Measurements from ENCODE around the gene NAGPA. TPM values are rescaled to one million over a fixed set of nuclear protein-coding genes. Genes with fewer than 3 reads are reported as not detected.

Gene NAGPA
- total and polyA plus RNA-seq, 2 of the 13 experiments (the other 11 are each of a cell fraction or from before 2014, with no cell fraction given), result 27.1 to 60.3 TPM

DNA sequence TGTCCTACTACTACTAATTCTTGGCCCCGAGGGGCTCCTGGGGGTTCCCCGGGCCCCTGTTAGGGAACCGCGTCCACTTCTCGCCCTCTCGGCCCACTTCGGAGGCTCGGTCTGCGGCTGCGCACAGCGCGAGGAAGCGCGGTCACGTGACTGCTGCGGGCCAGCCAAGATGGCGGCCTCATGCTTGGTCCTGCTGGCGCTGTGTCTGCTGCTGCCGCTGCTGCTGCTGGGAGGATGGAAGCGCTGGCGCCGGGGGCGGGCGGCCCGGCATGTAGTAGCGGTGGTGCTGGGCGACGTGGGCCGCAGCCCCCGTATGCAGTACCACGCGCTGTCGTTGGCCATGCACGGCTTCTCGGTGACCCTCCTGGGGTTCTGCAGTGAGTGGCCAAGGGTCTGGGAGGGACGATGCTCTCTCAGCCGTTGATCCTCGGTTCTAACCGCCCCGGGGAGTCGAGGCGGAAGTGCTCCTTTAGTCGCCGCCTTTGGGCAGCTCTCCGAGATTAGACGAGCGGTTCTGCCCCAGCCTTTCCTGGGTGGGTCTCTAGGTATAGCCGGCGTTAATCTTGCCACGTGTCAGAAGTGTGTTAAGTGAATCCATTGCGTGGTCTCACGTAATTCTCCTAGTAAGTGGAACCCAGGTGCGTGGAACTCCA, 38.1 kb upstream of the NAGPA start, which contains the start of gene ALG1 (continued):
- TF ChIP-seq, protein P1, sequence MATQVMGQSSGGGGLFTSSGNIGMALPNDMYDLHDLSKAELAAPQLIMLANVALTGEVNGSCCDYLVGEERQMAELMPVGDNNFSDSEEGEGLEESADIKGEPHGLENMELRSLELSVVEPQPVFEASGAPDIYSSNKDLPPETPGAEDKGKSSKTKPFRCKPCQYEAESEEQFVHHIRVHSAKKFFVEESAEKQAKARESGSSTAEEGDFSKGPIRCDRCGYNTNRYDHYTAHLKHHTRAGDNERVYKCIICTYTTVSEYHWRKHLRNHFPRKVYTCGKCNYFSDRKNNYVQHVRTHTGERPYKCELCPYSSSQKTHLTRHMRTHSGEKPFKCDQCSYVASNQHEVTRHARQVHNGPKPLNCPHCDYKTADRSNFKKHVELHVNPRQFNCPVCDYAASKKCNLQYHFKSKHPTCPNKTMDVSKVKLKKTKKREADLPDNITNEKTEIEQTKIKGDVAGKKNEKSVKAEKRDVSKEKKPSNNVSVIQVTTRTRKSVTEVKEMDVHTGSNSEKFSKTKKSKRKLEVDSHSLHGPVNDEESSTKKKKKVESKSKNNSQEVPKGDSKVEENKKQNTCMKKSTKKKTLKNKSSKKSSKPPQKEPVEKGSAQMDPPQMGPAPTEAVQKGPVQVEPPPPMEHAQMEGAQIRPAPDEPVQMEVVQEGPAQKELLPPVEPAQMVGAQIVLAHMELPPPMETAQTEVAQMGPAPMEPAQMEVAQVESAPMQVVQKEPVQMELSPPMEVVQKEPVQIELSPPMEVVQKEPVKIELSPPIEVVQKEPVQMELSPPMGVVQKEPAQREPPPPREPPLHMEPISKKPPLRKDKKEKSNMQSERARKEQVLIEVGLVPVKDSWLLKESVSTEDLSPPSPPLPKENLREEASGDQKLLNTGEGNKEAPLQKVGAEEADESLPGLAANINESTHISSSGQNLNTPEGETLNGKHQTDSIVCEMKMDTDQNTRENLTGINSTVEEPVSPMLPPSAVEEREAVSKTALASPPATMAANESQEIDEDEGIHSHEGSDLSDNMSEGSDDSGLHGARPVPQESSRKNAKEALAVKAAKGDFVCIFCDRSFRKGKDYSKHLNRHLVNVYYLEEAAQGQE (IDR thresholded peaks at IDR 0.05; ENCODE audit: borderline replicate concordance in 1 of 2, low read depth in 1 of 2, low read length in 2 of 2), result peak in 1 of 2 experiments; percentile 66; a peak in 2 of 4 replicates
- TF ChIP-seq, protein P2, sequence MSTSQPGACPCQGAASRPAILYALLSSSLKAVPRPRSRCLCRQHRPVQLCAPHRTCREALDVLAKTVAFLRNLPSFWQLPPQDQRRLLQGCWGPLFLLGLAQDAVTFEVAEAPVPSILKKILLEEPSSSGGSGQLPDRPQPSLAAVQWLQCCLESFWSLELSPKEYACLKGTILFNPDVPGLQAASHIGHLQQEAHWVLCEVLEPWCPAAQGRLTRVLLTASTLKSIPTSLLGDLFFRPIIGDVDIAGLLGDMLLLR (CRISPR knock-in tag; IDR thresholded peaks at IDR 0.05), result peak; percentile 98
- TF ChIP-seq, protein P3, sequence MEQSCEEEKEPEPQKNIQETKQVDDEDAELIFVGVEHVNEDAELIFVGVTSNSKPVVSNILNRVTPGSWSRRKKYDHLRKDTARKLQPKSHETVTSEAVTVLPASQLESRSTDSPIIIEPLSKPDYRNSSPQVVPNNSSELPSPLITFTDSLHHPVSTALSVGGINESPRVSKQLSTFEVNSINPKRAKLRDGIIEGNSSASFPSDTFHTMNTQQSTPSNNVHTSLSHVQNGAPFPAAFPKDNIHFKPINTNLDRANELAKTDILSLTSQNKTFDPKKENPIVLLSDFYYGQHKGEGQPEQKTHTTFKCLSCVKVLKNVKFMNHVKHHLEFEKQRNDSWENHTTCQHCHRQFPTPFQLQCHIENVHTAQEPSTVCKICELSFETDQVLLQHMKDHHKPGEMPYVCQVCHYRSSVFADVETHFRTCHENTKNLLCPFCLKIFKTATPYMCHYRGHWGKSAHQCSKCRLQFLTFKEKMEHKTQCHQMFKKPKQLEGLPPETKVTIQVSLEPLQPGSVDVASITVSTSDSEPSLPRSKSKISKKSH (CRISPR knock-in tag; IDR thresholded peaks at IDR 0.05; ENCODE audit: borderline replicate concordance), result peak; percentile 95
- TF ChIP-seq MEIS1 (CRISPR knock-in tag; IDR thresholded peaks at IDR 0.05; ENCODE audit: borderline replicate concordance) (0 out of 2 replicates have a peak, but pooled peaks have one; percentile 29), KDM2A (CRISPR knock-in tag; IDR thresholded peaks at IDR 0.05; ENCODE audit: borderline replicate concordance, low read depth) (peak; percentile 98), RFXANK (CRISPR knock-in tag; IDR thresholded peaks at IDR 0.05) (peak; percentile 34; the same call in 1 of the 2 replicates), ELF4 (CRISPR knock-in tag; IDR thresholded peaks at IDR 0.05; ENCODE audit: borderline replicate concordance) (peak; percentile 80), SRF (IDR thresholded peaks at IDR 0.05; ENCODE audit: low read depth, low read length) (no peak), ZFY (CRISPR knock-in tag; IDR thresholded peaks at IDR 0.05) (peak; percentile 93), ATAD3A (CRISPR knock-in tag; IDR thresholded peaks at IDR 0.05) (no peak), ZNF10 (CRISPR knock-in tag; IDR thresholded peaks at IDR 0.05; ENCODE audit: borderline replicate concordance, low read depth) (no peak)
- TF ChIP-seq, protein P4, sequence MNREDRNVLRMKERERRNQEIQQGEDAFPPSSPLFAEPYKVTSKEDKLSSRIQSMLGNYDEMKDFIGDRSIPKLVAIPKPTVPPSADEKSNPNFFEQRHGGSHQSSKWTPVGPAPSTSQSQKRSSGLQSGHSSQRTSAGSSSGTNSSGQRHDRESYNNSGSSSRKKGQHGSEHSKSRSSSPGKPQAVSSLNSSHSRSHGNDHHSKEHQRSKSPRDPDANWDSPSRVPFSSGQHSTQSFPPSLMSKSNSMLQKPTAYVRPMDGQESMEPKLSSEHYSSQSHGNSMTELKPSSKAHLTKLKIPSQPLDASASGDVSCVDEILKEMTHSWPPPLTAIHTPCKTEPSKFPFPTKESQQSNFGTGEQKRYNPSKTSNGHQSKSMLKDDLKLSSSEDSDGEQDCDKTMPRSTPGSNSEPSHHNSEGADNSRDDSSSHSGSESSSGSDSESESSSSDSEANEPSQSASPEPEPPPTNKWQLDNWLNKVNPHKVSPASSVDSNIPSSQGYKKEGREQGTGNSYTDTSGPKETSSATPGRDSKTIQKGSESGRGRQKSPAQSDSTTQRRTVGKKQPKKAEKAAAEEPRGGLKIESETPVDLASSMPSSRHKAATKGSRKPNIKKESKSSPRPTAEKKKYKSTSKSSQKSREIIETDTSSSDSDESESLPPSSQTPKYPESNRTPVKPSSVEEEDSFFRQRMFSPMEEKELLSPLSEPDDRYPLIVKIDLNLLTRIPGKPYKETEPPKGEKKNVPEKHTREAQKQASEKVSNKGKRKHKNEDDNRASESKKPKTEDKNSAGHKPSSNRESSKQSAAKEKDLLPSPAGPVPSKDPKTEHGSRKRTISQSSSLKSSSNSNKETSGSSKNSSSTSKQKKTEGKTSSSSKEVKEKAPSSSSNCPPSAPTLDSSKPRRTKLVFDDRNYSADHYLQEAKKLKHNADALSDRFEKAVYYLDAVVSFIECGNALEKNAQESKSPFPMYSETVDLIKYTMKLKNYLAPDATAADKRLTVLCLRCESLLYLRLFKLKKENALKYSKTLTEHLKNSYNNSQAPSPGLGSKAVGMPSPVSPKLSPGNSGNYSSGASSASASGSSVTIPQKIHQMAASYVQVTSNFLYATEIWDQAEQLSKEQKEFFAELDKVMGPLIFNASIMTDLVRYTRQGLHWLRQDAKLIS (CRISPR knock-in tag; IDR thresholded peaks at IDR 0.05), result no peak
- TF ChIP-seq, protein P5, sequence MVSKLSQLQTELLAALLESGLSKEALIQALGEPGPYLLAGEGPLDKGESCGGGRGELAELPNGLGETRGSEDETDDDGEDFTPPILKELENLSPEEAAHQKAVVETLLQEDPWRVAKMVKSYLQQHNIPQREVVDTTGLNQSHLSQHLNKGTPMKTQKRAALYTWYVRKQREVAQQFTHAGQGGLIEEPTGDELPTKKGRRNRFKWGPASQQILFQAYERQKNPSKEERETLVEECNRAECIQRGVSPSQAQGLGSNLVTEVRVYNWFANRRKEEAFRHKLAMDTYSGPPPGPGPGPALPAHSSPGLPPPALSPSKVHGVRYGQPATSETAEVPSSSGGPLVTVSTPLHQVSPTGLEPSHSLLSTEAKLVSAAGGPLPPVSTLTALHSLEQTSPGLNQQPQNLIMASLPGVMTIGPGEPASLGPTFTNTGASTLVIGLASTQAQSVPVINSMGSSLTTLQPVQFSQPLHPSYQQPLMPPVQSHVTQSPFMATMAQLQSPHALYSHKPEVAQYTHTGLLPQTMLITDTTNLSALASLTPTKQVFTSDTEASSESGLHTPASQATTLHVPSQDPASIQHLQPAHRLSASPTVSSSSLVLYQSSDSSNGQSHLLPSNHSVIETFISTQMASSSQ (IDR thresholded peaks at IDR 0.05; ENCODE audit: low read depth), result no peak
- TF ChIP-seq, protein P5 (CRISPR knock-in tag; IDR thresholded peaks at IDR 0.05; ENCODE audit: borderline replicate concordance), result peak; percentile 70; the same call in 1 of the 2 replicates

Data from HepG2 (cell line).